Activated T-cell treated with anti-CD3 and anti-CD28 coated beads, Interleukin-2, amount 50 U/mL, for 4 hours (primary cell): ENCODE measurements around the gene ZNF473. TPM values are rescaled to one million over a fixed set of nuclear protein-coding genes. Genes with fewer than 3 reads are reported as not detected.
A peak's percentile ranks its signal among the peaks of the same experiment; 100 is the strongest.
"Not testable (repeated sequence)": the region's sequence is repeated elsewhere in the genome, so short reads cannot be mapped to it uniquely, and the experiment has no call there.

Experiments
- ATAC-seq, 2 donors: fragments of 200-7000 bp; cut with Tn5 transposase; one replicate each; pipeline ENCODE4 v1.10.0; 2021
- DNase-seq: peaks from one replicate; pipeline ENCODE4 v3.0.0-alpha.2; 2020
- H3K27me3 Mint-ChIP-seq: one replicate; pipeline ENCODE4 v1.8.0; 2021; ENCODE audit warnings: low read depth, mixed read lengths
- H3K36me3 Mint-ChIP-seq: one replicate; pipeline ENCODE4 v1.8.0; 2022; ENCODE audit warnings: mixed read lengths; ENCODE audit not compliant: insufficient read depth
- H3K4me1 Mint-ChIP-seq: one replicate; pipeline ENCODE4 v1.8.0; 2021; ENCODE audit warnings: low read depth, mixed read lengths
- H3K4me3 Mint-ChIP-seq: one replicate; pipeline ENCODE4 v1.8.0; 2021; ENCODE audit warnings: mild to moderate bottlenecking, moderate library complexity, mixed read lengths
- H3K9me3 Mint-ChIP-seq: one replicate; pipeline ENCODE4 v1.8.0; 2021; ENCODE audit warnings: mixed read lengths
- total RNA-seq, 3 donors: library from RNA; stranded (reverse); gene quantifications; one replicate each; pipeline ENCODE4 v1.2.1, GENCODE V29; 2021

Gene ZNF473
- total RNA-seq, 3 donors from 2014 or later: 9.5 to 12.7 (median 10.1) TPM

- not testable (repeated sequence) for H3K4me3 Mint-ChIP-seq, H3K9me3 Mint-ChIP-seq, DNase-seq, H3K36me3 Mint-ChIP-seq, ATAC-seq, H3K4me1 Mint-ChIP-seq, H3K27me3 Mint-ChIP-seq
Observed at GRCh38 chr19:50079014-50079413, 53.2 kb downstream of the ZNF473 start.

- not testable (repeated sequence) for DNase-seq, H3K36me3 Mint-ChIP-seq, H3K4me1 Mint-ChIP-seq, ATAC-seq, H3K9me3 Mint-ChIP-seq, H3K4me3 Mint-ChIP-seq
- peaks cover 11% of the 10 kb centered on the region for H3K27me3 Mint-ChIP-seq
Observed at GRCh38 chr19:50084440-50084839, 58.6 kb downstream of the ZNF473 start.

DNA sequence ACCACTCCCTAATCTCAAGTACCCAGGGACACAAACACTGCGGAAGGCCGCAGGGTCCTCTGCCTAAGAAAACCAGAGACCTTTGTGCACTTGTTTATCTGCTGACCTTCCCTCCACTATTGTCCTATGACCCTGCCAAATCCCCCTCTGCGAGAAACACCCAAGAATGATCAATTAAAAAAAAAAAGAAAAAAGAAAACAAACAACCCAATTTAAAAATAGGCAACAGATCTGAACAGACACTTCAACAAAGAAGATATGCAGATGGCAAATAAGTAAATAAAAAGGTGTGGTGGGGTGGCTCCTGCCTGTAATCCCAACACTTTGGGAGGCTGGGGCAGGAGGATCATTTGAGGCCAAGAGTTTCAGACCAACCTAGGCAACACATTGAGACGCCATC lies 61.3 kb downstream of the ZNF473 start:
- H3K27me3 Mint-ChIP-seq, H3K4me3 Mint-ChIP-seq, DNase-seq, H3K36me3 Mint-ChIP-seq, ATAC-seq, H3K9me3 Mint-ChIP-seq, H3K4me1 Mint-ChIP-seq: not testable (repeated sequence)

GRCh38 chr19:50090706-50091105 lies 64.9 kb downstream of the ZNF473 start:
- H3K4me3 Mint-ChIP-seq, H3K4me1 Mint-ChIP-seq, H3K36me3 Mint-ChIP-seq, H3K9me3 Mint-ChIP-seq, H3K27me3 Mint-ChIP-seq: not testable (repeated sequence)
- DNase-seq (peak; percentile 29), ATAC-seq (peak; percentile 48 to 58)

- DNase-seq, H3K4me1 Mint-ChIP-seq, H3K4me3 Mint-ChIP-seq, H3K27me3 Mint-ChIP-seq, H3K36me3 Mint-ChIP-seq, ATAC-seq, H3K9me3 Mint-ChIP-seq: not testable (repeated sequence)
Observed at GRCh38 chr19:50091786-50092185, 66.0 kb downstream of the ZNF473 start.

DNA sequence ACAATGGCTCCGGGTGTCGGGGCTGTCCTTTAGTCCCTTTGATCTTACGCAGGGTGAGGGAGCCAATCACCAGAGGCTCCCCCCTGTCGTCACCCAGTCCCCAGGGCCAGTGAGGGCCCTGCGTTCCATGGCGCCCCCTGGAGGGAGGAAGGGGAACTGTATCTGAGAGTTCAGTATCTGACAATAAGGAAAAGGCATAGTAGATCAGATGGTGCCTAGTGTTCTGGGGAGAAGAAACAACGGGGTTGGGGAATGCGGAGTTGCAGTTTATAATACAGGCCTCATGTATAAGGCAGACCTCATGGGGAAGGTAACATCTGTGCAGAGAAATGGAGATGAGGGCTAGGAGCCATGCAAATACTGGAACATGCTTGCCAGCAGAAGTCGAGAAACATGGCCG lies 66.8 kb downstream of the ZNF473 start:
- H3K27me3 Mint-ChIP-seq, H3K36me3 Mint-ChIP-seq, DNase-seq, ATAC-seq, H3K4me1 Mint-ChIP-seq, H3K9me3 Mint-ChIP-seq, H3K4me3 Mint-ChIP-seq: not testable (repeated sequence)

GRCh38 chr19:50097884-50098283 lies 72.1 kb downstream of the ZNF473 start:
- H3K36me3 Mint-ChIP-seq, H3K4me3 Mint-ChIP-seq, ATAC-seq, H3K9me3 Mint-ChIP-seq, H3K4me1 Mint-ChIP-seq, H3K27me3 Mint-ChIP-seq, DNase-seq: not testable (repeated sequence)

DNA sequence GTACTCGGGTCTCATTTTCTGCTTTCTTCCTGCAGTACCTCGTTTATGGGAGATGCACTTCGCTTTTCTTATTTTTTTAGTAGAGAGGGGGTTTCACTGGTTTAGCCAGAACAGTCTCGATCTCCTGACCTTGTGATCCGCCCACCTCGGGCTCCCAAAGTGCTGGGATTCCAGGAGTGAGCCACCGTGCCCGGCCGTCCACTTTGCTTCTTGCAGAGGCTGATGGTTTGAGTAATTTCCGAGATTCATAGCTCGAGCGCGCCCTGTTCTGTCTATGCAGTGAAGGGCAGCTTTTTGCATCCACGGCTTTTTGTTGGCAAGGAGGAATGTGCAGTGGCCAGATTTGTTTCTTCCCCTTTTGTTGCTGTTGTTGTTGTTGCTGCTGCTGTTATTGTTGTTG lies 73.1 kb downstream of the ZNF473 start:
- H3K27me3 Mint-ChIP-seq, DNase-seq, H3K4me1 Mint-ChIP-seq, H3K4me3 Mint-ChIP-seq, H3K9me3 Mint-ChIP-seq, H3K36me3 Mint-ChIP-seq, ATAC-seq: not testable (repeated sequence)

DNA sequence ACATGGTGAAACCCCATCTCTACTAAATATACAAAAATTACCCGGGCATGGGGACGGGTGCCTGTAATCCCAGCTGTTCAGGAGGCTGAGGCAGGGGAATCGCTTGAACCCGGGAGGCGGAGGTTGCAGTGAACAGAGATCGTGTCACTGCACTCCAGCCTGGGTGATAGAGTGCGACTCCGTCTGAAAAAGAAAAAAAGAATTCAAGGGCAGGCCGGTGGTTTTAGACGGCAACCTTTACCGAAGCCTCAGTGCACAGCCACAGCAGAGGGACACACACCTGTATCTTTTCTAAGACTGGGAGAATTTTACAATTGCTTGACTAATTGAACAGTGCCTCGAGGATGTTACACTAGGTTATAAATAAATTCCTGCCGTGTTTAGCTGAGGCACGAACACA lies 73.9 kb downstream of the ZNF473 start:
- H3K27me3 Mint-ChIP-seq, ATAC-seq, DNase-seq, H3K9me3 Mint-ChIP-seq, H3K4me3 Mint-ChIP-seq, H3K4me1 Mint-ChIP-seq, H3K36me3 Mint-ChIP-seq: not testable (repeated sequence)

DNA sequence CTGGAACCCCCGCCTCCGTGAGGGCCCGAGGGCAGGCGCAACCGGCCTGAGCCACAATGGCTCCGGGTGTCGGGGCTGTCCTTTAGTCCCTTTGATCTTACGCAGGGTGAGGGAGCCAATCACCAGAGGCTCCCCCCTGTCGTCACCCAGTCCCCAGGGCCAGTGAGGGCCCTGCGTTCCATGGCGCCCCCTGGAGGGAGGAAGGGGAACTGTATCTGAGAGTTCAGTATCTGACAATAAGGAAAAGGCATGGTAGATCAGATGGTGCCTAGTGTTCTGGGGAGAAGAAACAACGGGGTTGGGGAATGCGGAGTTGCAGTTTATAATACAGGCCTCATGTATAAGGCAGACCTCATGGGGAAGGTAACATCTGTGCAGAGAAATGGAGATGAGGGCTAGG lies 75.1 kb downstream of the ZNF473 start:
- not testable (repeated sequence) for H3K27me3 Mint-ChIP-seq, H3K9me3 Mint-ChIP-seq, DNase-seq, H3K4me3 Mint-ChIP-seq, H3K36me3 Mint-ChIP-seq, H3K4me1 Mint-ChIP-seq, ATAC-seq

Other genes with a start within 250 kb of the ZNF473 start
- 10 to 100 TPM; 15.6 to 19.9 (median 18.5) TPM for gene FUZ, start 212.7 kb upstream of the ZNF473 start, total RNA-seq
- gene MED25, start 207.7 kb upstream of the ZNF473 start, total RNA-seq: 10 to 100 TPM; 44.1 to 51.0 (median 47.2) TPM
- gene PTOV1, start 174.8 kb upstream of the ZNF473 start, total RNA-seq: 10 to 100 TPM; 77.8 to 86.3 (median 83.7) TPM
- 100 to 1,000 TPM; 110 to 120 (median 110) TPM for gene PNKP, start 158.4 kb upstream of the ZNF473 start, total RNA-seq
- gene AKT1S1, start 148.7 kb upstream of the ZNF473 start, total RNA-seq: 10 to 100 TPM; 25.3 to 31.6 (median 28.0) TPM
- 10 to 100 TPM; 29.1 to 30.5 (median 29.3) TPM for gene TBC1D17, start 148.3 kb upstream of the ZNF473 start, total RNA-seq
- 10 to 100 TPM; 24.7 to 52.7 (median 36.4) TPM for gene IL4I1, start 129.1 kb upstream of the ZNF473 start, total RNA-seq
- 10 to 100 TPM; 58.4 to 73.1 (median 60.6) TPM for gene ATF5, start 96.8 kb upstream of the ZNF473 start, total RNA-seq
- 100 to 1,000 TPM; 172 to 189 (median 184) TPM for gene NUP62, start 96.5 kb upstream of the ZNF473 start, total RNA-seq
- gene SIGLEC11, start 64.8 kb upstream of the ZNF473 start, total RNA-seq: not detected
- 10 to 100 TPM; 40.5 to 45.8 (median 40.5) TPM for gene VRK3, start 633 bp upstream of the ZNF473 start, total RNA-seq
- not detected for gene IZUMO2, start 137.3 kb downstream of the ZNF473 start, total RNA-seq
- gene MYH14, start 177.6 kb downstream of the ZNF473 start, total RNA-seq: under 1 TPM; 0.25 to 0.63 (median 0.34) TPM